HG02852 (cell line): ENCODE measurements around the gene SLC5A6.
"Not testable (repeated sequence)": the region's sequence is repeated elsewhere in the genome, so short reads cannot be mapped to it uniquely, and the experiment has no call there.

ENCODE experiments used
- ATAC-seq: cut with Tn5 transposase; IDR thresholded peaks from one replicate; pipeline ENCODE4 v1.9.1; 2021; ENCODE audit warnings: mild to moderate bottlenecking, moderate library complexity; ENCODE audit not compliant: unreplicated experiment

The SLC5A6 gene

GRCh38 chr2:27208486-27209050, 3.5 kb downstream of the SLC5A6 start:
- no peak for ATAC-seq

- ATAC-seq: no peak
Measured at GRCh38 chr2:27206346-27206745, 5.7 kb downstream of the SLC5A6 start.

- ATAC-seq: no peak
Measured at GRCh38 chr2:27205206-27205605, 6.9 kb downstream of the SLC5A6 start.

GRCh38 chr2:27204566-27204965, 7.5 kb downstream of the SLC5A6 start:
- no peak for ATAC-seq

- ATAC-seq: no peak
Measured at GRCh38 chr2:27203741-27204140, 8.3 kb downstream of the SLC5A6 start.

- no peak for ATAC-seq
Measured at GRCh38 chr2:27202854-27203253, 9.2 kb downstream of the SLC5A6 start.

- ATAC-seq: no peak
Measured at GRCh38 chr2:27201675-27202074, 10.4 kb downstream of the SLC5A6 start.

- ATAC-seq: no peak
Measured at GRCh38 chr2:27199241-27199640, 12.8 kb downstream of the SLC5A6 start.

- ATAC-seq: no peak
Measured at GRCh38 chr2:27198627-27199026, 13.4 kb downstream of the SLC5A6 start.

- ATAC-seq: not testable (repeated sequence)
Measured at GRCh38 chr2:27198068-27198467, 14.0 kb downstream of the SLC5A6 start.

GRCh38 chr2:27195799-27196198, 16.3 kb downstream of the SLC5A6 start:
- not testable (repeated sequence) for ATAC-seq

GRCh38 chr2:27194538-27195354, 17.3 kb downstream of the SLC5A6 start:
- ATAC-seq: no peak

- no peak for ATAC-seq
Measured at GRCh38 chr2:27191070-27191829, 20.8 kb downstream of the SLC5A6 start.

GRCh38 chr2:27189989-27190388, 22.1 kb downstream of the SLC5A6 start:
- ATAC-seq: no peak

- no peak for ATAC-seq
Measured at GRCh38 chr2:27186613-27187345, 25.3 kb downstream of the SLC5A6 start.

- no peak for ATAC-seq
Measured at GRCh38 chr2:27185331-27186026, 26.6 kb downstream of the SLC5A6 start.

- no peak for ATAC-seq
Measured at GRCh38 chr2:27184115-27184514, 28.0 kb downstream of the SLC5A6 start.

- no peak for ATAC-seq
Measured at GRCh38 chr2:27182346-27182745, 29.7 kb downstream of the SLC5A6 start.

GRCh38 chr2:27179344-27180000, 32.6 kb downstream of the SLC5A6 start:
- ATAC-seq: no peak

GRCh38 chr2:27178469-27178868, 33.6 kb downstream of the SLC5A6 start:
- ATAC-seq: no peak
